ENCODE data around the gene PRPF19. TPM values are rescaled to one million over a fixed set of nuclear protein-coding genes. Genes with fewer than 3 reads are reported as not detected.

Gene PRPF19
- total and polyA plus RNA-seq, 2 donors (not counting 1 experiment from before 2014, with no cell fraction given): 32.6 to 37.7 TPM

GRCh38 chr11:60879104-60879503 lies 27.3 kb downstream of the PRPF19 start:
- DNase-seq (ENCODE audit: low read depth in 2 of 2): no peak
- no peak overlapping the region for H3K4me3 ChIP-seq (replicated peaks in 1 of 4; ENCODE audit: control extremely low read depth in 1 of 4, insufficient read depth in 1 of 4, low read depth in 3 of 4, low read length in 4 of 4)
- no peaks in the 10 kb centered on the region for H3K36me3 ChIP-seq (ENCODE audit: control insufficient read depth, insufficient read depth, low read length)
- TF ChIP-seq EZH2 (IDR thresholded peaks at IDR 0.05; ENCODE audit: low read length, missing control alignments) (no peak), CTCF (conservative IDR thresholded peaks at IDR 0.05 in 1 of 2, IDR thresholded peaks at IDR 0.05 in 1 of 2; ENCODE audit: low read depth in 1 of 2, low read length in 2 of 2) (no peak)
- H3K27me3 ChIP-seq (ENCODE audit: control insufficient read depth, insufficient read depth, low read length): no peaks in the 10 kb centered on the region
- H3K4me1 ChIP-seq (ENCODE audit: control insufficient read depth, extremely low read depth, insufficient read depth, low read length): no peaks in the 10 kb centered on the region
- no peak overlapping the region for H3K4me2 ChIP-seq (ENCODE audit: extremely low read depth, insufficient read depth, low read length)
- H2AFZ ChIP-seq (ENCODE audit: low read length): no peak overlapping the region
- H3K79me2 ChIP-seq (ENCODE audit: control insufficient read depth, insufficient read depth, low read length): no peaks in the 10 kb centered on the region
- no peaks in the 10 kb centered on the region for H3K9me3 ChIP-seq (ENCODE audit: control insufficient read depth, insufficient read depth, low read depth, low read length)
- H4K20me1 ChIP-seq (ENCODE audit: control insufficient read depth, extremely low read depth, insufficient read depth, low read length): no peaks in the 10 kb centered on the region
- no peak overlapping the region for H3K27ac ChIP-seq (ENCODE audit: insufficient read depth, low read length)
- H3K9ac ChIP-seq (ENCODE audit: insufficient read depth, low read length): no peak overlapping the region

GRCh38 chr11:60878245-60879101 lies 27.9 kb downstream of the PRPF19 start:
- no peak overlapping the region for H3K4me2 ChIP-seq (ENCODE audit: extremely low read depth, insufficient read depth, low read length)
- TF ChIP-seq EZH2 (IDR thresholded peaks at IDR 0.05; ENCODE audit: low read length, missing control alignments): no peak
- TF ChIP-seq CTCF (conservative IDR thresholded peaks at IDR 0.05 in 1 of 2, IDR thresholded peaks at IDR 0.05 in 1 of 2; ENCODE audit: low read depth in 1 of 2, low read length in 2 of 2): no peak
- H4K20me1 ChIP-seq (ENCODE audit: control insufficient read depth, extremely low read depth, insufficient read depth, low read length): no peaks in the 10 kb centered on the region
- H3K9me3 ChIP-seq (ENCODE audit: control insufficient read depth, insufficient read depth, low read depth, low read length): no peaks in the 10 kb centered on the region
- DNase-seq (ENCODE audit: low read depth in 2 of 2): no peak
- H3K79me2 ChIP-seq (ENCODE audit: control insufficient read depth, insufficient read depth, low read length): no peaks in the 10 kb centered on the region
- H2AFZ ChIP-seq (ENCODE audit: low read length): no peak overlapping the region
- H3K27ac ChIP-seq (ENCODE audit: insufficient read depth, low read length): no peak overlapping the region
- H3K27me3 ChIP-seq (ENCODE audit: control insufficient read depth, insufficient read depth, low read length): no peaks in the 10 kb centered on the region
- no peak overlapping the region for H3K4me3 ChIP-seq (replicated peaks in 1 of 4; ENCODE audit: control extremely low read depth in 1 of 4, insufficient read depth in 1 of 4, low read depth in 3 of 4, low read length in 4 of 4)
- H3K36me3 ChIP-seq (ENCODE audit: control insufficient read depth, insufficient read depth, low read length): no peaks in the 10 kb centered on the region
- peaks cover under 1% of the 10 kb centered on the region for H3K4me1 ChIP-seq (ENCODE audit: control insufficient read depth, extremely low read depth, insufficient read depth, low read length)
- H3K9ac ChIP-seq (ENCODE audit: insufficient read depth, low read length): no peak overlapping the region

GRCh38 chr11:60876168-60876485 lies 30.3 kb downstream of the PRPF19 start:
- peaks cover 22% of the 10 kb centered on the region for H3K4me1 ChIP-seq (ENCODE audit: control insufficient read depth, extremely low read depth, insufficient read depth, low read length)
- TF ChIP-seq CTCF (conservative IDR thresholded peaks at IDR 0.05 in 1 of 2, IDR thresholded peaks at IDR 0.05 in 1 of 2; ENCODE audit: low read depth in 1 of 2, low read length in 2 of 2) (no peak), EZH2 (IDR thresholded peaks at IDR 0.05; ENCODE audit: low read length, missing control alignments) (no peak)
- H3K36me3 ChIP-seq (ENCODE audit: control insufficient read depth, insufficient read depth, low read length): no peaks in the 10 kb centered on the region
- H3K4me3 ChIP-seq (replicated peaks in 1 of 4; ENCODE audit: control extremely low read depth in 1 of 4, insufficient read depth in 1 of 4, low read depth in 3 of 4, low read length in 4 of 4): no peak overlapping the region
- DNase-seq (ENCODE audit: low read depth in 2 of 2): no peak
- no peaks in the 10 kb centered on the region for H3K27me3 ChIP-seq (ENCODE audit: control insufficient read depth, insufficient read depth, low read length)
- no peak overlapping the region for H2AFZ ChIP-seq (ENCODE audit: low read length)
- H3K9ac ChIP-seq (ENCODE audit: insufficient read depth, low read length): no peak overlapping the region
- no peak overlapping the region for H3K4me2 ChIP-seq (ENCODE audit: extremely low read depth, insufficient read depth, low read length)
- H3K9me3 ChIP-seq (ENCODE audit: control insufficient read depth, insufficient read depth, low read depth, low read length): no peaks in the 10 kb centered on the region
- no peaks in the 10 kb centered on the region for H3K79me2 ChIP-seq (ENCODE audit: control insufficient read depth, insufficient read depth, low read length)
- H3K27ac ChIP-seq (ENCODE audit: insufficient read depth, low read length): no peak overlapping the region
- no peaks in the 10 kb centered on the region for H4K20me1 ChIP-seq (ENCODE audit: control insufficient read depth, extremely low read depth, insufficient read depth, low read length)

Data from fibroblast of lung (primary cell).